Activated T-helper 2 cell treated with anti-CD3 and anti-CD28 coated beads, Interferon-gamma antibody, Interleukin-2, Interleukin-4, amounts not matched to agents 10 μg/mL and 5 μg/mL and 100 μg/mL, durations not matched to agents 14 hours and 24 hours and 36 hours (primary cell): ENCODE results near the gene MSX1. TPM values are rescaled to one million over a fixed set of nuclear protein-coding genes. Genes with fewer than 3 reads are reported as not detected.

Experiments
- DNase-seq: peaks from one replicate; pipeline ENCODE4 v3.0.0; 2021; ENCODE audit warnings: low spot score
- H3K27ac Mint-ChIP-seq: one replicate; pipeline ENCODE4 v1.8.0; 2021; ENCODE audit warnings: mixed read lengths
- H3K27me3 Mint-ChIP-seq: one replicate; pipeline ENCODE4 v1.8.0; 2021; ENCODE audit warnings: low read depth, mixed read lengths
- H3K36me3 Mint-ChIP-seq: one replicate; pipeline ENCODE4 v1.8.0; 2021; ENCODE audit warnings: low read depth, mixed read lengths
- H3K4me1 Mint-ChIP-seq: one replicate; pipeline ENCODE4 v1.8.0; 2021; ENCODE audit warnings: low read depth, mixed read lengths
- H3K4me3 Mint-ChIP-seq: one replicate; pipeline ENCODE4 v1.8.0; 2021; ENCODE audit warnings: low read depth, mild to moderate bottlenecking, moderate library complexity, mixed read lengths
- H3K9me3 Mint-ChIP-seq: one replicate; pipeline ENCODE4 v1.8.0; 2021; ENCODE audit warnings: mixed read lengths
- intact Hi-C: fragments of 100-400 bp; cut with micrococcal nuclease; formaldehyde crosslinking; loops from one replicate; pipeline ENCODE4 v1.15.1; 2023
- total RNA-seq: library from RNA; stranded (reverse); gene quantifications from 2 replicates; pipeline ENCODE4 v1.2.3, GENCODE V29; 2022

The MSX1 gene
- total RNA-seq, 1 donor from 2014 or later: not detected

DNA sequence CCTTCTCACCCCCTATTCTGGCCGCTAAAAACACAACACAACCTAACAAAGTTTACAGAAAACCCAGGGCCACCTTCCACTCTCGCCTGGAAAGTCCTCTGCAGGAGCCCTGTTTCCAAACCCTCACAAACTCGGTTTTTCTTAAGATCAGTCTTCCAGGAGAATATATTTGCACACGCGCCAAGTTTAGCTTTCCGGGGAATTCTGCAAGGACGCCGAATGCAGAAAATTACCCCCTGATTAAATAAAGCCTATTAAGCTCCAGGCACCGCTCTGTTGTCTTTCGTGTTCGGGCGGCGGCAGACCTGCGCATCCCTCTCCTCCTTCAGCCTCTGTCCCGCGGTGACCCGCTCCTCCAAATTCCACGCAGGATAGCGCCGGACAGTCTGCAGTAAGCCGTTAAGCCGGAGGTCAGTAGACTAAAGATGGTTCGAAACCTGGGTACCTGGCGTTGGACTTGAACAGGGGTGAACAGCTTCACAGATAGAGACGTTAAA is 5.0 kb downstream of the MSX1 start:
- peaks cover 3% of the 10 kb centered on the region for H3K4me1 Mint-ChIP-seq
- no peak overlapping the region for H3K4me3 Mint-ChIP-seq
- intact Hi-C loops: loop anchor here (5.0 kb wide), 1 partner anchor 1023 kb away; no protein-coding TSS in a partner anchor
- DNase-seq: no peak
- peaks cover 70% of the 10 kb centered on the region for H3K27me3 Mint-ChIP-seq
- H3K9me3 Mint-ChIP-seq: no peaks in the 10 kb centered on the region
- no peaks in the 10 kb centered on the region for H3K36me3 Mint-ChIP-seq
- H3K27ac Mint-ChIP-seq: no peak overlapping the region

- Mint-ChIP-seq H3K4me1 (peaks cover 3% of the 10 kb centered on the region), H3K36me3 (no peaks in the 10 kb centered on the region), H3K27me3 (peaks cover 76% of the 10 kb centered on the region), H3K4me3 (no peak overlapping the region), H3K27ac (no peak overlapping the region), H3K9me3 (no peaks in the 10 kb centered on the region)
- DNase-seq: no peak
- intact Hi-C loops: loop anchor here (5.0 kb wide), 1 partner anchor 1022 kb away; no protein-coding TSS in a partner anchor
Observed at GRCh38 chr4:4864940-4865704, 5.7 kb downstream of the MSX1 start.

DNA sequence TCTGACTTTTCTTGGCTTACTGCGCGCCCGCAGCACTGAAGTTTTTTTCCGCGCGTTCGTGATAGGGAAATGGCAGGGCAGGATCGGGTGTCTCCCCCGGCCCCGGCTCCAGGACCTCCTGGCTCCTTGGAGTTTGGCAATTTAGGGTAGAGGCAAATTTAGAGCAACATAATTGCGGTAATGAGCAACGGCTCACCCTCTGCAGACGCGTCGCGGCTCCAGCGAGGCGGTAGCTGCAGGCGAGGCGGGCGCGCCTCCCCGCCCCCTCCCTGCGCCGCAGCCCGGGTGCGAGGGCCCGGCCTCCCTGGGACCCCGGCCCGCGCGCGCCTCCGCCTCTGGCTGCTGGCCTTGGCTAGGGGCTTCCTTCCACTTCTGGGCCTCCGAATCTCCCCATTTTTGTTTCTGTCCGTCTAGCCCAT is 6.2 kb downstream of the MSX1 start:
- Mint-ChIP-seq H3K9me3 (no peaks in the 10 kb centered on the region), H3K36me3 (no peaks in the 10 kb centered on the region), H3K27ac (no peak overlapping the region), H3K4me1 (no peaks in the 10 kb centered on the region), H3K27me3 (peaks cover 77% of the 10 kb centered on the region), H3K4me3 (no peak overlapping the region)
- DNase-seq: no peak
- intact Hi-C loops: no loop called here

DNA sequence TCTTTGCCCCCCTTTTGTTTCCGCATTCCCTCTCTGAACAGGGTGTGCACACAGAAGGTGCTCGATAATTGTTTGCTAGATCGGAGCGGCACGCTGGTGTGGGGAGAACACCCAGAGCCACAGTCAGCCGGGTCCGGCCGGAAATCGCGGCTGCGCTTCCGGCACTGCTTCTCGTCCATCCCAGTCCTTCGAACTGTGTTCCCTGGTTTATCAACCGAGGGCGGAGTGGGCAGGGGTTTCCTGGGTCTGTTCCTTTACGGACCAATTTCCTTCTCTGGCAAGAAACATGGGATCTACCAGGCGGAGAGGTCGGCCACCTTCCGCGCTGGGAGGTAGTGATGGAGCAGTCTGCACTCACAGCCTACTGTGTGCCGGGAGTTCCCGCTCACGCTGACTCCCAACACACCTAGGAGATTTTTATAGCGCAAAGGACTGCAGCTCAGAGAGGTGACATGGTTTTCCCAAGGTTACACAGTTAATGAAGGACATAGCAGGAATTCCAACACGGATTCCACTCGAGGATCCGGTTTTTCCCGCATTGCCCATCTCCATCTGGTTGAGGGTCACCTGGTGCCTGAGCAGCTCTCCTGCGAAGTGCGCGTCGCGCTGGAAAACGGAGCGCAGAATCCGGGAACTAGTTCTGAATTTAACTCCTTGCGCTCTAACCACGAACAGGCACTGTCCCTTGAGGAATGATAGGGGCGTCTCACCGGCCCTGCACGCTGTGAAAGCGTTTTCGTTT is 6.8 kb downstream of the MSX1 start:
- no peak for DNase-seq
- Mint-ChIP-seq H3K4me3 (no peak overlapping the region), H3K36me3 (no peaks in the 10 kb centered on the region), H3K27ac (peak overlapping the region; percentile 38), H3K9me3 (no peaks in the 10 kb centered on the region), H3K27me3 (peaks cover 78% of the 10 kb centered on the region), H3K4me1 (no peaks in the 10 kb centered on the region)
- intact Hi-C loops: no loop called here

GRCh38 chr4:4866866-4867374 is 7.5 kb downstream of the MSX1 start:
- Mint-ChIP-seq H3K27ac (peak overlapping the region; percentile 38), H3K27me3 (peaks cover 76% of the 10 kb centered on the region), H3K4me1 (no peaks in the 10 kb centered on the region), H3K9me3 (no peaks in the 10 kb centered on the region), H3K36me3 (no peaks in the 10 kb centered on the region), H3K4me3 (no peak overlapping the region)
- no peak for DNase-seq
- intact Hi-C loops: no loop called here

- Mint-ChIP-seq H3K4me3 (no peak overlapping the region), H3K27ac (no peak overlapping the region), H3K9me3 (no peaks in the 10 kb centered on the region), H3K4me1 (no peaks in the 10 kb centered on the region), H3K27me3 (peaks cover 74% of the 10 kb centered on the region), H3K36me3 (no peaks in the 10 kb centered on the region)
- DNase-seq: no peak
- intact Hi-C loops: no loop called here
Observed at GRCh38 chr4:4867375-4868039, 8.0 kb downstream of the MSX1 start.

GRCh38 chr4:4868040-4868757 is 8.7 kb downstream of the MSX1 start:
- DNase-seq: no peak
- intact Hi-C loops: no loop called here
- Mint-ChIP-seq H3K9me3 (no peaks in the 10 kb centered on the region), H3K4me3 (no peak overlapping the region), H3K36me3 (no peaks in the 10 kb centered on the region), H3K27me3 (peaks cover 73% of the 10 kb centered on the region), H3K27ac (no peak overlapping the region), H3K4me1 (no peaks in the 10 kb centered on the region)

- H3K36me3 Mint-ChIP-seq: no peaks in the 10 kb centered on the region
- DNase-seq: no peak
- H3K27ac Mint-ChIP-seq: no peak overlapping the region
- H3K9me3 Mint-ChIP-seq: no peaks in the 10 kb centered on the region
- H3K4me1 Mint-ChIP-seq: no peaks in the 10 kb centered on the region
- H3K27me3 Mint-ChIP-seq: peaks cover 75% of the 10 kb centered on the region
- intact Hi-C loops: no loop called here
- no peak overlapping the region for H3K4me3 Mint-ChIP-seq
Observed at GRCh38 chr4:4868758-4869723, 9.6 kb downstream of the MSX1 start.

DNA sequence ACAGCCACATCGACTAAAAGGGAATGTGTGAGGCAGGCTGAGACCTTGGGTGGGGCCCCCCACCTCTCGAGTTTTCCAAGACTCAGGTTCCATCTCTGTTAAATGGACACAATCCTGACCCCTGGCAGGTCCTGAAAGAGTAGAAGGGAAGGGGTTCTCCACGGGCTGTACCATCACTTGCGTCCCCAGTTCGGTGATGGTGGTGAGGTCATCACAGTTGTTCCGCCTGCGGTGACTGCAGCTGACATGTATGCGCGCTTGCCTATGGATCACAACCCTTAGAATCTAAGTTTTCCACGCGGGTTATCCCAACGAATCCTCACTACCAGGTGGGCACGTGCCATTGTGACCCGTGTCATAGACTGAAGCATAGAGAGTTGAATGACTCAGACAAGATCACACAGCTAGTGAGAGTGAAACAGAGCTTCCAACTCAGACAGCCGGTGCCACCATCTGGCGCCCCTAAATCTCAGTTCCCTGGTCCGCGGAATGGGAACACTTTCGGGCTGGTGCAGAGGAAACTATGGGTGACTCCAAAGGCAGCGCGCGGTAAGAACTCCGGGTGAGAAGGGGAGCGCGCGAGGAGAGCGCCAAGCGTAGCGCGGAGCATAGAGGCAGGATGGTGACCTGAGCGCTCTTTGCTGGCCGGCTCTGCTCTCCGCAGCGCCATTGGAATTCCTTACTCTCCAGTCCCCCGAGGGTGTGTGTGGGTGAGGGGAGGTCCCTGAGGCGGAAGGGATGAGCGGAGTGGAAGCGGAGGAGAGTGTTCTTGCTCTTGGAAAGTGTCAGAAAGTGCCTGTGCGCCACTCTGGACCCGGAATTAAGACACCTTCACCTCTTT is 10.5 kb downstream of the MSX1 start:
- Mint-ChIP-seq H3K9me3 (no peaks in the 10 kb centered on the region), H3K36me3 (no peaks in the 10 kb centered on the region), H3K27me3 (peaks cover 66% of the 10 kb centered on the region), H3K27ac (no peak overlapping the region), H3K4me1 (no peaks in the 10 kb centered on the region), H3K4me3 (no peak overlapping the region)
- intact Hi-C loops: loop anchor here (2.0 to 5.0 kb wide), 2 partner anchors 13 to 1022 kb away; partner anchors contain the start of gene CRMP1
- DNase-seq: no peak

GRCh38 chr4:4870576-4871241 is 11.2 kb downstream of the MSX1 start:
- H3K27ac Mint-ChIP-seq: peak overlapping the region; percentile 30
- no peak for DNase-seq
- no peaks in the 10 kb centered on the region for H3K36me3 Mint-ChIP-seq
- no peaks in the 10 kb centered on the region for H3K9me3 Mint-ChIP-seq
- intact Hi-C loops: loop anchor here (2.0 to 5.0 kb wide), 2 partner anchors 14 to 1022 kb away; partner anchors contain the start of gene CRMP1
- peaks cover 61% of the 10 kb centered on the region for H3K27me3 Mint-ChIP-seq
- H3K4me1 Mint-ChIP-seq: no peaks in the 10 kb centered on the region
- no peak overlapping the region for H3K4me3 Mint-ChIP-seq
